Psoas muscle (tissue), 8 donors: Measurements from ENCODE around the gene UBE2U. TPM values are rescaled to one million over a fixed set of nuclear protein-coding genes. Genes with fewer than 3 reads are reported as not detected.
A peak's percentile ranks its signal among the peaks of the same experiment; 100 is the strongest.

ENCODE experiments used
- ATAC-seq, 4 donors: fragments of 200-7000 bp; cut with Tn5 transposase; one replicate each; pipeline ENCODE4 v1.9.1; 2020; ENCODE audit warnings: moderate library complexity in 3 of 4, mild to moderate bottlenecking in 2 of 4
- DNase-seq, 2 donors: peaks; one replicate each; pipeline ENCODE4 v3.0.0-alpha.2; 2020
- H3K27ac ChIP-seq: fragments of 200-600 bp; one replicate; pipeline ENCODE4 v1.8.0; 2022
- H3K27me3 ChIP-seq, 3 donors: fragments of 200-600 bp in 1 of 3; one replicate each; pipeline versions ENCODE4 v1.6.1 to v1.8.0; 2013 to 2022; ENCODE audit warnings: low read length in 2 of 3, mild to moderate bottlenecking in 2 of 3, moderate library complexity in 1 of 3; ENCODE audit not compliant: insufficient read depth in 3 of 3
- H3K36me3 ChIP-seq, 2 donors: fragments of 200-600 bp in 1 of 2; one replicate each; pipeline versions ENCODE4 v1.6.1 to v1.8.0; 2013 to 2022; ENCODE audit warnings: low read depth in 1 of 2, mild to moderate bottlenecking in 1 of 2, moderate library complexity in 1 of 2; ENCODE audit not compliant: insufficient read depth in 1 of 2
- H3K4me1 ChIP-seq: fragments of 200-600 bp; one replicate; pipeline ENCODE4 v1.8.0; 2022
- H3K4me3 ChIP-seq: fragments of 200-600 bp; one replicate; pipeline ENCODE4 v1.8.0; 2022; ENCODE audit warnings: mild to moderate bottlenecking
- H3K9me3 ChIP-seq: fragments of 200-600 bp; one replicate; pipeline ENCODE4 v1.8.0; 2022
- WGBS, 3 donors: extraction: QIAGEN DNeasy Blood & Tissue Kit; methylation state at CpG; one replicate each; pipeline versions ENCODE4 v1.1.6 to v1.1.7; 2013; 5-methylcytosine and 5-hydroxymethylcytosine counted together
- intact Hi-C, 2 donors: fragments of 100-400 bp; cut with DNase I; formaldehyde crosslinking; loops; one replicate each; pipeline versions ENCODE4 v1.11.0 to v1.14.2; 2022
- polyA plus RNA-seq, 3 donors: library from polyadenylated mRNA; stranded (reverse); fragments of 200-250 nt; gene quantifications; one replicate each; pipeline ENCODE4 v1.2.3, GENCODE V29; 2013
- total RNA-seq, 4 donors: library from RNA; stranded (reverse); fragmentation: NEBNext Ultra II Directional in 2 of 4; extraction: Animal tissue kit (Norgen Biotek cat#: 25700) in 2 of 4; gene quantifications; one replicate each; pipeline versions ENCODE4 v1.2.1 to v1.2.4, GENCODE V29; 2021 to 2023
- TF ChIP-seq, protein P1 (sequence below): fragments of 200-600 bp; IDR thresholded peaks from one replicate; pipeline ENCODE4 v1.8.0; 2022; ENCODE audit warnings: antibody characterized with exemption
- donor health status: healthy with polysubstance abuse.
- donor health status: DM: no; HTN: no; CAD: no; lungs with moderate emphysema.
- donor health status: Bipolar disorder and iron deficiency.
- donor health status: healthy.
- donor health status: DM: yes; HTN: yes; CAD: no.
- donor health status: DM: no; HTN: no; CAD: no.
- donor health status: DM: no; HTN: no; CAD: no.
- donor health status: DM: yes; HTN: yes; CAD: no.

UBE2U gene
- total and polyA plus RNA-seq, 7 donors = not detected

DNA sequence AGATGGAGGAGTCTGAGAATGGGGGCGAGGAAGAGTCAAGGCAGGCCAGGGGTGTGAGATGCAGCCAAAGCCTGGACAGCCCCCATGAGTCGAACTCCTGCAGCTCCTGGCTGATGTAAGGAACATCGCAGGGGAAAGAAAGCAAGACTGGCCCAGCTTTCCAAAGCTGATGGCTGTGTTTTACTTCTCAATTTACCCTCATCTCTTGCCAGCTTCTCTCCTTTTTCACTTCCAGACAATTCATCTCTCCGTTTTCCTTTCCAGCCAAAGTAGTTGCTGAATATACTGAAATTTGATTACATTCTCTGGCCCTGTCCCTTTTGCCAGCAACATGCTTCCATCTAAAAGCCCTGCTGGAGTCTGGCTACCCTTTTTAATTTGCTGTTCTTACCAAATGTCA lies 40.0 kb upstream of the UBE2U start:
- peaks cover 9% of the 10 kb centered on the region for H3K4me1 ChIP-seq
- DNase-seq = no peak
- no peaks in the 10 kb centered on the region for H3K27me3 ChIP-seq
- TF ChIP-seq, protein P1, sequence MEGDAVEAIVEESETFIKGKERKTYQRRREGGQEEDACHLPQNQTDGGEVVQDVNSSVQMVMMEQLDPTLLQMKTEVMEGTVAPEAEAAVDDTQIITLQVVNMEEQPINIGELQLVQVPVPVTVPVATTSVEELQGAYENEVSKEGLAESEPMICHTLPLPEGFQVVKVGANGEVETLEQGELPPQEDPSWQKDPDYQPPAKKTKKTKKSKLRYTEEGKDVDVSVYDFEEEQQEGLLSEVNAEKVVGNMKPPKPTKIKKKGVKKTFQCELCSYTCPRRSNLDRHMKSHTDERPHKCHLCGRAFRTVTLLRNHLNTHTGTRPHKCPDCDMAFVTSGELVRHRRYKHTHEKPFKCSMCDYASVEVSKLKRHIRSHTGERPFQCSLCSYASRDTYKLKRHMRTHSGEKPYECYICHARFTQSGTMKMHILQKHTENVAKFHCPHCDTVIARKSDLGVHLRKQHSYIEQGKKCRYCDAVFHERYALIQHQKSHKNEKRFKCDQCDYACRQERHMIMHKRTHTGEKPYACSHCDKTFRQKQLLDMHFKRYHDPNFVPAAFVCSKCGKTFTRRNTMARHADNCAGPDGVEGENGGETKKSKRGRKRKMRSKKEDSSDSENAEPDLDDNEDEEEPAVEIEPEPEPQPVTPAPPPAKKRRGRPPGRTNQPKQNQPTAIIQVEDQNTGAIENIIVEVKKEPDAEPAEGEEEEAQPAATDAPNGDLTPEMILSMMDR = no peak
- no peak for ATAC-seq
- peaks cover 0 to 9% of the 10 kb centered on the region in 2 donors for H3K36me3 ChIP-seq
- no peak overlapping the region for H3K27ac ChIP-seq
- intact Hi-C loops = no loop called here
- H3K9me3 ChIP-seq = no peaks in the 10 kb centered on the region
- no peak overlapping the region for H3K4me3 ChIP-seq
- 67 to 83% (median 69%) methylated on average over 3 to 4 of the region's 4 CpGs for WGBS, 3 donors

DNA sequence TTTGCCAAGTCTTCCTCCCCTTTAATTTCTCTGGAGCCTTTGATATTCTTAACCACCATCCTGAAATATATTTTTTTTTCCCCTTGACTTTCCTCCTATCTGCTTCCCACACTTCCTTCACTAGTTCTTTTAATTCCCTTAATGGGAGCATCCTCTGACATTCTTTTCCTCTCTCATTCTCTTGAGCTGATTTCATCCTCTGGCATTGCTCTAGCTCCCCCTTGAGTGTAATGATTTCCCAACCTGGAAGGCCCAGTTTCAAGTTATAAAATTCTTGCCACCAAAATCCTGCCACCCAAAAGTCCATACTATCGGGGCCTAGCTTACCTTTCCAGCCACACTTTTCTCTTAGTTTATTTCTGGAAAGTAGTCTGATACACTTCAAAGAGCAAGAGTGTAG lies 39.5 kb upstream of the UBE2U start:
- no peak overlapping the region for H3K27ac ChIP-seq
- WGBS, 3 donors = 18 to 49% (median 22%) methylated on average over 1 of the region's 1 CpG
- peaks cover 0 to 6% of the 10 kb centered on the region in 2 donors for H3K36me3 ChIP-seq
- ATAC-seq = peak in 2 of 4 donors; percentile 39 to 50
- H3K9me3 ChIP-seq = no peaks in the 10 kb centered on the region
- no peaks in the 10 kb centered on the region for H3K27me3 ChIP-seq
- H3K4me3 ChIP-seq = no peak overlapping the region
- intact Hi-C loops = no loop called here
- TF ChIP-seq, protein P1 = no peak
- DNase-seq = no peak
- peaks cover 9% of the 10 kb centered on the region for H3K4me1 ChIP-seq

DNA sequence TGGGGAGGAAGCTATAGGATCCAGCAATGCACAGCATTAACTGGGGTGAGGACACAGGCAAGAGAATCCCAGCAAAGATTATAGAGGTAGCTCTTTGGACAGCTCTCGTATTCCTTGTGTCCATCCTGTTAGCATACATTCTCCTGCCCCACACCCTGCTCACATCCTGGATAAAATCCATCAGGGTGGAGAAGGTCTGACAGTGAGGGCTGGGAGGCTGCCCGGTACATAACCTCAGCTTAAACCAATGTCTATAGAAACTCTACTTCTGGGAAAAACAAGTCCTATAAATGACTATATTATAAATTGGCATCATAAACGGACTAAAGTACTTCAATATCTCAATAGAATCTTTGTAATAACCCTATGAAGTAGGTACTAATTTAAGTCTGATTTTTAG lies 36.8 kb upstream of the UBE2U start:
- DNase-seq (no peak), ATAC-seq (no peak)
- intact Hi-C loops = no loop called here
- Histone ChIP-seq H3K36me3 (no peaks in the 10 kb centered on the region), H3K27ac (no peak overlapping the region), H3K27me3 (no peaks in the 10 kb centered on the region), H3K4me1 (peaks cover 9% of the 10 kb centered on the region), H3K9me3 (no peaks in the 10 kb centered on the region), H3K4me3 (no peak overlapping the region)
- TF ChIP-seq, protein P1 = no peak
- 84 to 86% (median 84%) methylated on average over 3 of the region's 3 CpGs for WGBS, 3 donors

DNA sequence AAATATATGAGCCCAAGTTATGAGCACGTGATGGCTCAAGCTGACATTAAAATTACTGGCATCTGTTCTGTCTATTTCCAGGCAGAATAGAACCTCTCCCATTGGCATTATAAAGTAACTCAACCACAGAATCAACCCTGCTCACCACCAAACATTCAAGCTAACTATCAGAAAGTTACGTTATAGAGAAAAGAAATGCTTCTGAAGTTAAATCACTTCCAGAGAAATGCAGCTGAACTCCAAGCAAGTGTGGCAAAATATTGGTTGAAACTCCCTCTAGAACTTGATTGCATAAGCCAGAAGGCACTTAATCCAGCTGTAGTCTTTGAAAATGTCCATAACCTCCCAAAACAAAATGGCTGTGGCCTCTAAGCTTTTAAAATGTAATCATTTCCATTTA lies 36.2 kb upstream of the UBE2U start:
- no peak for ATAC-seq
- Histone ChIP-seq H3K27ac (no peak overlapping the region), H3K36me3 (no peaks in the 10 kb centered on the region), H3K4me3 (no peak overlapping the region), H3K9me3 (no peaks in the 10 kb centered on the region), H3K4me1 (peaks cover 9% of the 10 kb centered on the region), H3K27me3 (no peaks in the 10 kb centered on the region)
- TF ChIP-seq, protein P1 = no peak
- intact Hi-C loops = no loop called here
- no peak for DNase-seq
- 52 to 67% (median 66%) methylated on average over 2 of the region's 2 CpGs for WGBS, 3 donors

DNA sequence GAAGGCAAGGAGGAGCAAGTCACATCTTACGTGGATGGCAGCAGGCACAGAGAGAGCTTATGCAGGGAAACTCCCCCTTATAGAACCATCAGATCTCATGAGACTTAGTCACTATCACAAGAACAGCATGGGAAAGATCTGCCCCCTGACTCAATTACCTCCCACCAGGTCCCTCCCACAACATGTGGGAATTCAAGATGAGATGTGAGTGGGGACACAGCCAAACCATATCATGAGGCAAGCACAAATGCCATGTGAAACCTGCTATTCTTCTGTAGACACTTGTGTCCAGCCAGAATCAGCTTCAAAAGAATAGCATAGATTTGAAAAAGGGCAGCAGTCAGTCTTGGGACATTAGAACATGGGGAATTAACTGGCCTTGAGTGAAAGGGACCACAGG lies 32.2 kb upstream of the UBE2U start:
- Histone ChIP-seq H3K27me3 (no peaks in the 10 kb centered on the region), H3K36me3 (no peaks in the 10 kb centered on the region), H3K4me3 (no peak overlapping the region), H3K4me1 (peaks cover 9% of the 10 kb centered on the region), H3K27ac (no peak overlapping the region), H3K9me3 (no peaks in the 10 kb centered on the region)
- DNase-seq (no peak), ATAC-seq (no peak)
- intact Hi-C loops = no loop called here
- TF ChIP-seq, protein P1 = no peak
- WGBS, 3 donors = 89 to 98% (median 92%) methylated on average over 1 of the region's 1 CpG
